K562 (cell line): Measurements from ENCODE around the gene TMEM126B. TPM values are rescaled to one million over a fixed set of nuclear protein-coding genes. Genes with fewer than 3 reads are reported as not detected.
A peak's percentile ranks its signal among the peaks of the same experiment; 100 is the strongest.

ENCODE experiments used
- ATF6 ChIP-seq: sonication (generic); formaldehyde crosslinking; IDR thresholded peaks from 2 replicates; pipeline ENCODE4 v1.4.0; 2020; ENCODE audit warnings: mild to moderate bottlenecking, missing genetic modification reagents
- BHLHE40 ChIP-seq: IDR thresholded peaks from 2 replicates; pipeline ENCODE4 v1.6.1; 2011; ENCODE audit warnings: low read length, improper control_type of control experiment
- CBFA2T3 ChIP-seq: fragments of 450-650 bp; IDR thresholded peaks from 2 replicates; pipeline ENCODE4 v1.6.1; 2017
- CREB3 ChIP-seq: fragments of 450-650 bp; conservative IDR thresholded peaks from 2 replicates; pipeline ENCODE4 v1.6.1; 2016; ENCODE audit warnings: missing genetic modification characterization, low read depth, mild to moderate bottlenecking, missing compliant biosample characterization, moderate library complexity
- CUX1 ChIP-seq: fragments of 200-800 bp; sonication (Bioruptor generic); IDR thresholded peaks from 2 replicates; pipeline ENCODE4 v1.6.1; 2016; ENCODE audit warnings: missing genetic modification characterization, missing compliant biosample characterization
- EP400 ChIP-seq: fragments of 450-650 bp; IDR thresholded peaks from 2 replicates; pipeline ENCODE4 v1.6.1; 2017; ENCODE audit warnings: antibody characterized with exemption, mild to moderate bottlenecking, moderate library complexity
- HCFC1 ChIP-seq: IDR thresholded peaks from 2 replicates; pipeline ENCODE4 v1.6.1; 2012; ENCODE audit warnings: low read depth, low read length, improper control_type of control experiment
- MEIS2 ChIP-seq: fragments of 450-650 bp; IDR thresholded peaks from 2 replicates; pipeline ENCODE4 v1.6.1; 2014; ENCODE audit warnings: mild to moderate bottlenecking; ENCODE audit not compliant: partially characterized antibody
- NONO ChIP-seq, 2 experiments: fragments of 200-400 bp in 1 of 2; fragments of 450-650 bp in 1 of 2; formaldehyde crosslinking in 1 of 2; IDR thresholded peaks; 2 replicates each; pipeline ENCODE4 v1.6.1; 2017; ENCODE audit warnings: low read depth in 2 of 2, mild to moderate bottlenecking in 2 of 2, moderate library complexity in 2 of 2, low read length in 1 of 2
- PHF20 ChIP-seq: fragments of 450-650 bp; IDR thresholded peaks from 2 replicates; pipeline ENCODE4 v1.6.1; 2018; ENCODE audit not compliant: partially characterized antibody
- SNRNP70 ChIP-seq: fragments of 200-400 bp; formaldehyde crosslinking; optimal IDR thresholded peaks from 2 replicates; pipeline ENCODE3; 2017; ENCODE audit warnings: low read depth, low read length
- UBTF ChIP-seq, 2 experiments: IDR thresholded peaks; 2 replicates each; pipeline ENCODE4 v1.6.1; 2012; ENCODE audit warnings: improper control_type of control experiment in 2 of 2, low read depth in 2 of 2, low read length in 2 of 2, borderline replicate concordance in 1 of 2
- polyA plus RNA-seq, 8 experiments: library from polyadenylated mRNA; depleted of rRNA in 4 of 8; stranded (reverse) in 5 of 8; unstranded in 3 of 8; fragments of >200 nt; fragmentation: Nextera tagmentation in 2 of 8; fragmentation: Illumina TruSeq in 1 of 8; extraction: Ambion mirVana in 2 of 8; extraction: Trizol in 1 of 8; gene quantifications; 2 replicates each; pipeline versions ENCODE4 v1.2.1 to v1.2.3, GENCODE V29; 2011 to 2014; ENCODE audit warnings: inconsistent platforms in 1 of 8, missing spikeins in 1 of 8
- total RNA-seq, 7 experiments: library from RNA; depleted of rRNA in 6 of 7; stranded (reverse); fragments of >200 nt in 6 of 7; fragmentation: Illumina TruSeq in 2 of 7; extraction: Trizol in 2 of 7; gene quantifications; 2 replicates each; pipeline versions ENCODE4 v1.2.1 to v1.2.3, GENCODE V29; 2011 to 2021; ENCODE audit warnings: low replicate concordance in 1 of 7

The TMEM126B gene
- total and polyA plus RNA-seq, 9 of the 15 experiments (the other 6 are each of a cell fraction or from before 2014, with no cell fraction given) = 85.5 to 226 (median 164) TPM

GRCh38 chr11:85599083-85599482, 29.3 kb upstream of the TMEM126B start (continued):
- TF ChIP-seq UBTF (IDR thresholded peaks at IDR 0.05; ENCODE audit: borderline replicate concordance in 1 of 2, low read depth in 2 of 2, low read length in 2 of 2) = no peak
- TF ChIP-seq SNRNP70 = no peak
- peak; percentile 16; the same call in 1 of the 2 replicates for TF ChIP-seq EP400
- TF ChIP-seq ATF6 = no peak
- TF ChIP-seq PHF20 = peak; percentile 29
- TF ChIP-seq CUX1 (CRISPR knock-in tag) = no peak
- TF ChIP-seq MEIS2 = peak; percentile 71
- no peak for TF ChIP-seq CREB3 (tag)
- no peak for TF ChIP-seq HCFC1
- peak; percentile 59; the same call in 1 of the 2 replicates for TF ChIP-seq BHLHE40
- TF ChIP-seq NONO (IDR thresholded peaks at IDR 0.05; ENCODE audit: low read depth in 2 of 2, low read length in 1 of 2) = no peak
- TF ChIP-seq CBFA2T3 = no peak
